ENCODE results near the gene STN1.

STN1 gene

GRCh38 chr10:103833731-103834365 is 84.1 kb downstream of the STN1 start:
- no peak for TF ChIP-seq CTCF (IDR thresholded peaks at IDR 0.05)
- Histone ChIP-seq H3K4me3 (no peak overlapping the region), H3K27ac (peak overlapping the region; percentile 15 to 57)
- DNase-seq (ENCODE audit: low spot score): no peak

GRCh38 chr10:103832806-103833205 is 85.2 kb downstream of the STN1 start:
- no peak for DNase-seq (ENCODE audit: low spot score)
- no peak for TF ChIP-seq CTCF (IDR thresholded peaks at IDR 0.05)
- no peak overlapping the region for H3K27ac ChIP-seq
- no peak overlapping the region for H3K4me3 ChIP-seq
